Chondrocyte (in vitro differentiated cells): ENCODE data around the gene DNAH6. TPM values are rescaled to one million over a fixed set of nuclear protein-coding genes. Genes with fewer than 3 reads are reported as not detected.
"Not testable (repeated sequence)": the region's sequence is repeated elsewhere in the genome, so short reads cannot be mapped to it uniquely, and the experiment has no call there.

ENCODE experiments used
- DNase-seq: peaks from one replicate; pipeline ENCODE4 v3.0.0; 2021; ENCODE audit warnings: mixed read lengths, low spot score
- H3K27ac Mint-ChIP-seq: one replicate; pipeline ENCODE4 v1.8.0; 2021; ENCODE audit warnings: mild to moderate bottlenecking, moderate library complexity, mixed read lengths; ENCODE audit not compliant: unreplicated experiment
- H3K27me3 Mint-ChIP-seq: 2 replicates; pipeline ENCODE4 v1.8.0; 2021; ENCODE audit warnings: low read depth, mixed read lengths
- H3K36me3 Mint-ChIP-seq: 2 replicates; pipeline ENCODE4 v1.8.0; 2021; ENCODE audit warnings: low read depth, mixed read lengths
- H3K4me1 Mint-ChIP-seq: 2 replicates; pipeline ENCODE4 v1.8.0; 2021; ENCODE audit warnings: low read depth, mild to moderate bottlenecking, mixed read lengths
- H3K4me3 Mint-ChIP-seq: one replicate; pipeline ENCODE4 v1.8.0; 2021; ENCODE audit warnings: mild to moderate bottlenecking, moderate library complexity, mixed read lengths; ENCODE audit not compliant: unreplicated experiment
- H3K9me3 Mint-ChIP-seq: 2 replicates; pipeline ENCODE4 v1.8.0; 2021; ENCODE audit warnings: low read depth, mixed read lengths
- CTCF ChIP-seq: fragments of 200-600 bp; sonication (generic); IDR thresholded peaks from 2 replicates; pipeline ENCODE4 v1.5.0; 2021; ENCODE audit warnings: antibody characterized with exemption, mild to moderate bottlenecking, moderate library complexity
- long read RNA-seq: library from polyadenylated mRNA; stranded (forward); transcript quantifications from one replicate; pipeline ENCODE4 v2.0.0, GENCODE V29; 2021
- total RNA-seq: library from RNA; stranded (reverse); gene quantifications from 3 replicates; pipeline ENCODE4 v1.2.1, GENCODE V29; 2021

The DNAH6 gene
- 0.12 TPM in 1 of 3 replicates, not detected in the others for total RNA-seq
- long read RNA-seq = 0 reads

- Mint-ChIP-seq H3K36me3 (peaks cover 2% of the 10 kb centered on the region), H3K4me3 (peak within 1 kb of the TSS; percentile 76), H3K9me3 (peaks cover 12% of the 10 kb centered on the region), H3K27me3 (peaks cover 33% of the 10 kb centered on the region), H3K27ac (peak within 1 kb of the TSS; percentile 57), H3K4me1 (peaks cover 8% of the 10 kb centered on the region)
- peak; percentile 95 for DNase-seq
- TF ChIP-seq CTCF = no peak
Measured at GRCh38 chr2:84516234-84516986, at the start of gene DNAH6. Gene DNAH6 (plus strand): TSS chr2:84516498. CDS start chr2:84517827, 1,329 bp downstream.

GRCh38 chr2:84467389-84467788 is 48.9 kb upstream of the DNAH6 start:
- H3K27ac Mint-ChIP-seq = no peak overlapping the region
- TF ChIP-seq CTCF = no peak
- no peaks in the 10 kb centered on the region for H3K4me1 Mint-ChIP-seq
- DNase-seq = no peak
- H3K36me3 Mint-ChIP-seq = peaks cover 7% of the 10 kb centered on the region
- peaks cover 30% of the 10 kb centered on the region for H3K9me3 Mint-ChIP-seq
- peaks cover 6% of the 10 kb centered on the region for H3K27me3 Mint-ChIP-seq
- H3K4me3 Mint-ChIP-seq = no peak overlapping the region

- peaks cover 40% of the 10 kb centered on the region for H3K9me3 Mint-ChIP-seq
- DNase-seq, H3K36me3 Mint-ChIP-seq, H3K4me1 Mint-ChIP-seq, H3K27ac Mint-ChIP-seq, H3K4me3 Mint-ChIP-seq, H3K27me3 Mint-ChIP-seq: not testable (repeated sequence)
Measured at GRCh38 chr2:84472423-84472822, 43.9 kb upstream of the DNAH6 start.

GRCh38 chr2:84472856-84473565 is 43.3 kb upstream of the DNAH6 start:
- Mint-ChIP-seq H3K27me3 (peaks cover 5% of the 10 kb centered on the region), H3K9me3 (peaks cover 45% of the 10 kb centered on the region), H3K27ac (no peak overlapping the region), H3K4me3 (no peak overlapping the region), H3K36me3 (peaks cover 8% of the 10 kb centered on the region), H3K4me1 (no peaks in the 10 kb centered on the region)
- no peak for TF ChIP-seq CTCF
- no peak for DNase-seq

- Mint-ChIP-seq H3K27me3 (peaks cover 5% of the 10 kb centered on the region), H3K36me3 (peaks cover 8% of the 10 kb centered on the region), H3K9me3 (peaks cover 41% of the 10 kb centered on the region), H3K27ac (no peak overlapping the region), H3K4me3 (no peak overlapping the region), H3K4me1 (no peaks in the 10 kb centered on the region)
- TF ChIP-seq CTCF = no peak
- no peak for DNase-seq
Measured at GRCh38 chr2:84474176-84474575, 42.1 kb upstream of the DNAH6 start.
